Stimulated activated CD4-positive, alpha-beta T cell treated with anti-CD3 and anti-CD28 coated beads, Interleukin-2, amount 100 ng/mL, for 24 hours (primary cell): ENCODE results near the gene ZNF761.
A peak's percentile ranks its signal among the peaks of the same experiment; 100 is the strongest.
"Not testable (repeated sequence)": the region's sequence is repeated elsewhere in the genome, so short reads cannot be mapped to it uniquely, and the experiment has no call there.

Experiments
- DNase-seq, 2 donors: peaks; one replicate each; pipeline ENCODE4 v3.0.0-alpha.2; 2020

Gene ZNF761

GRCh38 chr19:53431399-53432087, at the start of gene ZNF761:
Gene ZNF761, plus strand, starts transcription at chr19:53431984. Its CDS starts 15,285 bp downstream, at chr19:53447269.
- peak; percentile 98 for DNase-seq

DNA sequence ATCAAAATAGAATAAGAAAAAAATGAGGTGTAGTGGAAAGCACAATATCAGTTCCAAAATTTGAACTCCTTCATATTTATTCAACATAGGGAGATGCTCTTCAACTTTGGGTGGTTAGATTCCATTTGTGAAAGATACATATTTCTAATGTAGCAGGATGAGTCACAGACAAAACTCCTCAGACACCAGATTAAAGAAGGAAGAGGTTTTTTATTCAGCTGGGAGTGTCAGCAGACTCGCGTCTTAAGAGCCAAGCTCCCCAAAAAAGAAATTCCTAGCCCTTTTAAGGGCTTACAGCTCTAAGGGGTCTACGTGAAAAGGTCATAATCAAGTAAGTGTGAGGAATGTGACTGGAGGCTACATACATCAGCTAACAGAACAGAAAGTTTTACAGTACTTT, 43.6 kb upstream of the ZNF761 start:
- DNase-seq = no peak

- DNase-seq = no peak
Observed at GRCh38 chr19:53388904-53389303, 42.9 kb upstream of the ZNF761 start.

- DNase-seq = no peak
Observed at GRCh38 chr19:53389571-53389970, 42.2 kb upstream of the ZNF761 start.

GRCh38 chr19:53389978-53390377, 41.8 kb upstream of the ZNF761 start:
- no peak for DNase-seq

DNA sequence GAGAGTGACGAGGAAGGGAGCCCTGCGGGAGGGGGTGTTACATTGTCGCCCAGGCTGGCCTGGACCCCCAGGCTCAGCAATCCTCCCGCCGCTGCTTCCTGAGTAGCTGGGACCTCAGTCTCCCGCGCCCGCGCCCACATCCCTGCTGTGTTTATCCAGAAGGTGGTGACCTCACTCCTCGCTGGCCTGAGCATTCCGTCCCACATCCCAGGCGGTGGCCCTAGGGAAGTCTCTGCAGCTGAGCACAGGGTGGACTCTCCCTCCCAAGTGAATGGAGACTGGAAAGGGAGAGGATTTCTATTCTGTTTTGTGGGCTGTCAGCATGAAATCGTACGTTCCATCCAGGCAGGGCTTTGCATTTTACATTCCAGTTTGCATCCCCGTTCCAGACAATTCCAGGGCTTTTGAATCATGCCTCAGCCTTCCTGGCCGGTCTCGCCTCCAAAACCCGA, 37.2 kb upstream of the ZNF761 start:
- DNase-seq = peak; percentile 1 to 20

DNA sequence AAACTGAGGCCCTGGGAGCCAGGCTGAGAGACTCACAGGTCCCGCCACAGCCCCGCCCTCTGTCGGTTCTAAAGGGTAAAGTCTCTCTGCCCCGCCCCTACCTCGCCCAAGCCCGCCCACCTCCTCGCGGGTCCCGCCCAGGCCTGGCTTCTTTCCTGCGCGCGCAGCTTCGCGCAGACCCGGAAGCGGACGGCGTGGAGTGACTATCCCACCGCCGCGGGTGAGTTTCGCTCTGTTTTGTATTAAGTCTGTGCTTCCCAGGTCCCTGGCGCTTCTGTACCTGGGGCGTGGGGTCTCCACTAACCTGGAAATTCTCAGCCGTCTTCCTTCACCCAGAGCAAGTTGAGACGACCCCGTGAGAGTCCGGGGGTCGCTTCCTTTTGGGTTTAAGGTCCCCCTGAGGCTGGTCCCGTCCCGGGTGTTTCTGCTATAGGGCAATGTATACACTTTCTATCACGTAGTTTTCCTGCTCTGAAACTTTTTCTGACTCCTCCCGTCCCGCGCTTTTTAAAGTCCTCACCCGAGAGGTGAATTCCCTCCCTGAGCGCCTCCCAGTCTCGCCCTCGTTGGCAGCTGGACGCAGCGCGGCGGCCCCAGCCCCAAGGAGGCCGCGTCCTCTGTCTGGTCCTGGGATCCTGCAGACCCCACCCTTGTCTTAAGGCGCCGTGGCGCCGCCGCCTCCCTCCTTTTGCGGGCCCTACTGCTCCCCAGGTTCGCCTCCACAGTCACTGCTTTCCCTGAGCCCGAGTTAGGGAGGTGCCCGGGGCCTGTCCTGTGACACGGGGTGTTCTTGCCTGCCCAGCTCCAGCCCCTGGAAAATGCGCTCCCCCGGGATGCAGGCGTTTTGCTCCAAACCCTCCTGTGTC, 36.6 kb upstream of the ZNF761 start, which contains the start of gene ZNF765:
Gene ZNF765, plus strand, starts transcription at position 176 of the 866 bp plus-strand sequence. CDS start 2,867 bp downstream, outside the sequence.
- peak; percentile 96 to 97 for DNase-seq

DNA sequence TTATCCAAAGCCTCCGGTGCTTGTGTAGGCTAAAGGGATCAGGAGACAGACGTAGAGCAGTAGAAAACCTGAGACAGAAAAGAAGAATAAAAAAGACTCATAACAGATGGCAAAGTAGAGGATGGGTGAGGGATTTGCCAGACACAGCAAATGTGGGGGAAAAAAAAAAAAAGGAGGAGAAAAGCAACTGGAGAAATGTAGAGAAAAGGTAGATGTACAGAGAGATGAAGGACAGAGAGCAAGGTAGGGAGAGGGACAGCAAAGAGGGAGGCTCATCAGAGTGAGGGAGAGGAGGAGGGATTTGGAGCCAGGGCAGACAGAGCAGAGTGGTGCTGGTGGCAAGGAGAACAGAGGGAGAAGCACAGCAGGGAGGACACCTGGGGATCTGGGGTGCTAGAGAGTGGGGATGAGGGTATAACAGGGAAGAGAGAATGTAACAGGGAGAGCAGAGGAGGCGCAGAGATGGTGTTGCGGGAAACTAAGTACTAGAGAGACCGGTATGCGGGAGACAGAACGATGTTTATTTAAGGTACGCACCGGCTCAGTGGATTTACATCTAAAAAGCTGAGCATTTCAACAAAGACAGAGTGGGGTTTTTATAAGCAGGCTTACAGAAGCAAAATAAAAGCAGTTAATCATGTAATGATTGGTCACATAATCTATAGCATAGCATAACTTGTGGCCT, 35.8 kb upstream of the ZNF761 start:
- not testable (repeated sequence) for DNase-seq

GRCh38 chr19:53396525-53396868, 35.3 kb upstream of the ZNF761 start:
- DNase-seq = no peak

DNA sequence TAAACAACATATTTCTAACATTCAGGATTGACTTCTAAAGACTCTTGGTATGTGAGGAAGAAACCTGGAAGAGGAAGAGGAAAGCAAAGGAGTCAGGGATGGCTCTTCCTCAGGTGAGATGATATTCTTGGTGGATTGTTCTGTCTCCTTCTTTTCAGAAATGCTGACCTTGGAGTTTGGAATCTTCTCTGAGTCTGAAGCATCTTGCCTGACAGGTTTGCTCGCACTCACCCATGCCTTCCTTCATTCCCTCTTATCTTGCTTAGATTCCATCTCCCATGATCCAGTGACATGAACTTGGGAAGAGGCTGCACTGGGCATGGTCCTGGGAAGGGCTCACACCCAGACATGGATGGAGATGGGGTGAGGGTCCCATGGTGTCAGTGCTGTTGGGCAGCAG, 33.9 kb upstream of the ZNF761 start:
- not testable (repeated sequence) for DNase-seq

DNA sequence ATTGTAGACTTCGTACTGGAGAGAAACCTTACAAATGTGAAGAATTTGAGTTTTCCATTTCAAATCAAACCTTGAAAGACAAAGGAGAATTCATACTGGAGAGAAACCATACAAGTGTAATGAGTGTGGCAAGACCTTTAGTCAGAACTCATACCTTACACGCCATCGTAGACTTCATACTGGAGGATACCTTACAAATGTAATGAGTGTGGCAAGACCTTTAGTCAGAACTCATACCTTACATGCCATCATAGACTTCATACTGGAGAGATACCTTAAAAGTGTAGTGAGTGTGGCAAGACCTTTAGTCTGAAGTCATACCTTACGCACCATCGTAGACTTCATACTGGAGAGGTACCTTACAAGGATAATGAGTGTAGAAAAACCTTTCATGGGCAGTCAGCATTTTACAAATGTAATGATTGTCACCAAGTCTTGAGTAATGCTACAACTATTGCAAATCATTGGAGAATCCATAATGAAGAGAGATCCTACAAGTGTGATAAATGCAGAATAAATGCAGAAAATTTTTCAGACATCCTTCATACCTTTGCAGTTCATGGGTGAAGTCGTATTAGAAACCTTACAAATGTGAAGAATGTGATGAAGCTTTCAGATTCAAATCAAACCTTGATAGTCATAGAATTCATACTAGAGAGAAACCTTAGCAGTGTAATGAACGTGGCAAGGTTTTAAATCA, 22.1 kb upstream of the ZNF761 start:
- no peak for DNase-seq

GRCh38 chr19:53420520-53421315, 11.1 kb upstream of the ZNF761 start:
- not testable (repeated sequence) for DNase-seq

DNA sequence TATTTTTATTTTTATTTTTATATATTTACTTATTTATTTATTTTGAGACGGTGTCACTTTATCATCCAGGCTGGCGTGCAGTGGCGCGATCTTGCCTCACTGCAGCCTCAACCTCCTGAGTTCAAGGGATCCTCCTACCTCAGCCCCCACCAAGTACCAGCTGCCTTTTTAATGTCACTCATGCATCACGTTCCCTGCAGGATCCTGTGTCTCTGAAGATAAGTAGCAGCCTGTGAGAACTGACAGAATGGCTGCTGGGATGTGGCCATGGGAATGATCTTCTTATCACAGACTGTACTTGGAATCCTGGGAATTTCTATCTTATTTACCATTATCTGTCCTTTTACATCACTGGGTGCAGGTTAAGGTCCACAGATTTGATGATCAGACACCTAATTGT, 9.2 kb upstream of the ZNF761 start:
- no peak for DNase-seq

GRCh38 chr19:53423074-53423473, 8.7 kb upstream of the ZNF761 start:
- DNase-seq = not testable (repeated sequence)

DNA sequence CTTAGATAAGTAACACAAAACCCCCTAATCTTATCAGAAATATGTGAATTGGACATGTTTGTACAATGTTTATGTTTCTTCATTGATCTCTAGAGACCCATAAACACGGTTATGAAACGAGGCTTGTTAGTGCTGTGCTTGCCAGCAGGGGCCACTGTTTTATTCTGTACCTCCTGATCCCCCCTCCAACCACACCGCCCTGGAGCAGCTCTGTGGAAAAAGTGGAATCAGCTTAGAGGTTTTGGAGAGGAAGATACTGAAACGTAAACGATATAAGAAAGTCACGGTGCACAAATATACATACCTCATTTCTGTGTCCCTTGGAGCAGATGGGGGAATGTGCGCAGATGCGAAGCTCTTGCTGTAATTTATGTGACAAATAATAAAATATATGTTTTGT, 8.1 kb upstream of the ZNF761 start:
- DNase-seq = not testable (repeated sequence)

DNA sequence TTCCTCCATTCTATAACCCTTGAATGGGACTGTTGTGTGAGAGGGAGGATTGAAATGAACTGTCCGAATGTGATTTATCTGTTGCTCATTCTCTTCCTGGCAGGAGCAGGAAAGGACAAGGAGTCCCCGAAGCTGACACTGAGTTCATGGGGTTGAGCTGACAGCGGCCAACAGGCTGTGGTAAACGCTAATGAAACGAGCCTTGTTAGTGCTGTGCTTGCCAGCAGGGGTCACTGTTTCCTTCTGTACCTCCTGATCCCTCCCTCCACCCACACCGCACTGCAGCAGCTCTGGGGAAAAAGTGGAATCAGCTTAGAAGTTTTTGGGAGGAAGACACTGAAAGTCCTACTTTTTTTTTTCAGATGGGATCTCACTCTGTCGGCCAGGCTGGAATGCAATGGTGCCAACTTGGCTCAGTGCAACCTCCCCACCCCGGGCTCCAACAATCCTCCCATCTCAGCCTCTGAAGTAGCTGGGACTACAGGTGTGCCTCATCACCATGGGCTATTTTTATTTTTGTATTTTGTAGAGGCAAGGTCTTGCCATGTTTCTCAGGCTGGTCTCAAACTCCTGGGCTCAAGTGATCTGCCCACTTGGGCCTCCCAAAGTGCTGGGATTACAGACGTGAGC, 6.7 kb upstream of the ZNF761 start:
- peak; percentile 71 to 77 for DNase-seq

GRCh38 chr19:53432088-53432661, 391 bp downstream of the ZNF761 start:
- peak in 1 of 2 donors; percentile 28 for DNase-seq

GRCh38 chr19:53443809-53444208, 12.0 kb downstream of the ZNF761 start:
- DNase-seq = not testable (repeated sequence)

- not testable (repeated sequence) for DNase-seq
Observed at GRCh38 chr19:53447196-53447595, 15.4 kb downstream of the ZNF761 start.

DNA sequence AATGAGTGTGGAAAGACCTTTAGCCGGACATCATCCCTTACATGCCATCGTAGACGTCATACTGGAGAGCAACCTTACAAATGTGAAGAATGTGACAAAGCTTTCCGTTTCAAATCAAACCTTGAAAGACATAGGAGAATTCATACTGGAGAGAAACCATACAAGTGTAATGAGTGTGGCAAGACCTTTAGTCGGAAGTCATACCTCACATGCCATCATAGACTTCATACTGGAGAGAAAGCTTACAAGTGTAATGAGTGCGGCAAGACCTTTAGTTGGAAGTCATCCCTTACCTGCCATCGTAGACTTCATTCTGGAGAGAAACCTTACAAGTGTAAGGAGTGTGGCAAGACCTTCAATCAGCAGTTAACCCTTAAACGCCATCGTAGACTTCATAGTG, 24.0 kb downstream of the ZNF761 start:
- DNase-seq = no peak
